Right cardiac atrium (tissue), 5 donors: Measurements from ENCODE around the gene SGF29. TPM values are rescaled to one million over a fixed set of nuclear protein-coding genes. Genes with fewer than 3 reads are reported as not detected.
A peak's percentile ranks its signal among the peaks of the same experiment; 100 is the strongest.
"Not testable (repeated sequence)": the region's sequence is repeated elsewhere in the genome, so short reads cannot be mapped to it uniquely, and the experiment has no call there.

Experiments
- ATAC-seq, 2 donors: fragments of 200-7000 bp; cut with Tn5 transposase; one replicate each; pipeline versions ENCODE4 v1.8.0 to v1.9.1; 2020; ENCODE audit warnings: moderate library complexity in 2 of 2, mild to moderate bottlenecking in 1 of 2
- DNase-seq, 3 donors: peaks; one replicate each; pipeline ENCODE4 v3.0.0-alpha.2; 2020
- H3K27ac ChIP-seq: one replicate; pipeline ENCODE4 v1.5.1; 2013; ENCODE audit warnings: mild to moderate bottlenecking, low read length, control low read depth, moderate library complexity
- H3K27me3 ChIP-seq: one replicate; pipeline ENCODE4 v1.6.1; 2013; ENCODE audit not compliant: control insufficient read depth, insufficient read depth
- H3K4me1 ChIP-seq: one replicate; pipeline ENCODE4 v1.6.1; 2013; ENCODE audit warnings: low read length; ENCODE audit not compliant: control insufficient read depth, insufficient read depth
- H3K4me3 ChIP-seq: one replicate; pipeline ENCODE4 v1.5.1; 2013; ENCODE audit warnings: low read length, control low read depth
- H3K9me3 ChIP-seq: one replicate; pipeline ENCODE4 v1.6.1; 2013; ENCODE audit warnings: low read length; ENCODE audit not compliant: control insufficient read depth
- WGBS: extraction: QIAGEN DNeasy Blood & Tissue Kit; methylation state at CpG from one replicate; pipeline ENCODE4 v1.1.7; 2013; 5-methylcytosine and 5-hydroxymethylcytosine counted together
- intact Hi-C, 4 donors: fragments of 100-400 bp; cut with DNase I; formaldehyde crosslinking; loops; one replicate each; pipeline versions ENCODE4 v1.11.0 to v1.14.0; 2022 to 2023
- polyA plus RNA-seq: library from polyadenylated mRNA; stranded (reverse); fragments of 200-250 nt; gene quantifications from one replicate; pipeline ENCODE4 v1.2.3, GENCODE V29; 2013
- total RNA-seq, 4 donors: library from RNA; stranded (reverse); fragmentation: NEBNext Ultra II Directional; extraction: Animal tissue kit (Norgen Biotek cat#: 25700); gene quantifications; one replicate each; pipeline ENCODE4 v1.2.1, GENCODE V29; 2021
- donor health status: healthy with polysubstance abuse.
- donor health status: DM: no; HTN: yes; CAD: no.
- donor health status: DM: no; HTN: no; CAD: no.
- donor health status: DM: no; HTN: yes; CAD: no; lungs with severe emphysema.
- donor health status: DM: yes; HTN: yes; CAD: no.

Gene SGF29
- total and polyA plus RNA-seq, 5 donors: 13.8 to 21.4 (median 18.2) TPM

DNA sequence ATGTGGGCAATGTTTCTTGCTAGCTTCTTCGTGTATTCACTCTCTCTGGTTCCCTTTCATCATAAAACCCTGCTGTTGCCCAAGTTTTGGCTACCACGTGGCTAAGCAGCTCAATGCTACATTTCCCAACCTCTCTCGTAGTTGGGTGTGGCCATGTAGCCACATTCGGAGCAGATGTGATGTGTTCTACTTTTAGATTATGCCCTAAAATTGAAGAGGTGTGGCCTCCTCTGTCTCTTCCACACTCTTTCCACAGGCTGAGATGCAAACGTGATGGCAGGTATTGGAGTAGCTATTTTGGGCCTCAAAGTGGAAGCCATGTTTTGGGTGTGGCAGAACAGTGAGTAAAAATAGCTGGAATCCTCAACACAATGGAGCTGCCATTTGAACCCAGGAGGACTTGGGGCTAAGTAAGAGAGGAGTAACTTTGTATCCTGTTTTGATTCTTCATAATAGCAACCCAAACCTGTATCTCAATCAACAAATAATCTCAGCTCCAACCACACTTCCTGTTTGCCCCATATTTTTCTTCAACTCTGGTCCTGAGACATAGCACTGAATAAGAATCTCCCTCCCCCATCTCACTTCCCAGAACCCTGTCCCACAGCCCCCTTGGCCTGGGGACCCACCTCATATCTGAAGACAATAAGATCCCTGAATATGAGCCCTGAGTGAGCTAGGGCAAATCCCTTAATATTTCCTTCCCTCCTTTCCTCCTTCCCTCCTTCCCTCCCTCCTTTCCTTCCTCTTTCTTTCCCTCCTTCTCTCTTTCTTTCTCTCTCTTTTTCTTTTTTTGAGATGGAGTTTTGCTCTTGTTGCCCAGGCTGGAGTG, 19.0 kb upstream of the SGF29 start:
- H3K27ac ChIP-seq: no peak overlapping the region
- peaks cover 22% of the 10 kb centered on the region for H3K4me1 ChIP-seq
- no peak for ATAC-seq
- WGBS: 67% methylated on average over 5 of the region's 5 CpGs
- H3K4me3 ChIP-seq: no peak overlapping the region
- DNase-seq: peak in 2 of 3 donors; percentile 56 to 62
- no peaks in the 10 kb centered on the region for H3K9me3 ChIP-seq
- intact Hi-C loops: no loop called here
- H3K27me3 ChIP-seq: no peaks in the 10 kb centered on the region

DNA sequence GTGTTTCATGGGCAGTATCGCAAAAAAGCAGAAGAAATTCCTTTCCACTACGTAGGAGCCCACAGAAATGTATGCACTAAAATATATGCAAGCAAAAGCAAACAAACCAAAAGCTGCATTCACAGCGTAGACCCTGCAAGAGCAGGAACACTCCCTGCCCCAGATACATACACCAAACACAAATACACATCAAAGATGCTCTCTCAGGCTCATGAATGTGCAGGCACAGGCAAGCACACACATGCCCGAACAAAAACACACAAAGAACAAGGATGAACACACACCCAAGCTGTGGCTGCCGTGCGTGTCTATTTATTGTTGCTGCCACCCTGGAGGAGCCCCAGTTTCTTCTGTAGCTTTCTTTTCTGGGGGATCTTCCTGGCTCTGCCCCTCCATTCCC, 16.6 kb upstream of the SGF29 start:
- H3K4me3 ChIP-seq: peak overlapping the region; percentile 53
- H3K9me3 ChIP-seq: no peaks in the 10 kb centered on the region
- DNase-seq: no peak
- intact Hi-C loops: no loop called here
- ATAC-seq: no peak
- no peak overlapping the region for H3K27ac ChIP-seq
- no peaks in the 10 kb centered on the region for H3K27me3 ChIP-seq
- peaks cover 18% of the 10 kb centered on the region for H3K4me1 ChIP-seq
- 83% methylated on average over 6 of the region's 6 CpGs for WGBS

DNA sequence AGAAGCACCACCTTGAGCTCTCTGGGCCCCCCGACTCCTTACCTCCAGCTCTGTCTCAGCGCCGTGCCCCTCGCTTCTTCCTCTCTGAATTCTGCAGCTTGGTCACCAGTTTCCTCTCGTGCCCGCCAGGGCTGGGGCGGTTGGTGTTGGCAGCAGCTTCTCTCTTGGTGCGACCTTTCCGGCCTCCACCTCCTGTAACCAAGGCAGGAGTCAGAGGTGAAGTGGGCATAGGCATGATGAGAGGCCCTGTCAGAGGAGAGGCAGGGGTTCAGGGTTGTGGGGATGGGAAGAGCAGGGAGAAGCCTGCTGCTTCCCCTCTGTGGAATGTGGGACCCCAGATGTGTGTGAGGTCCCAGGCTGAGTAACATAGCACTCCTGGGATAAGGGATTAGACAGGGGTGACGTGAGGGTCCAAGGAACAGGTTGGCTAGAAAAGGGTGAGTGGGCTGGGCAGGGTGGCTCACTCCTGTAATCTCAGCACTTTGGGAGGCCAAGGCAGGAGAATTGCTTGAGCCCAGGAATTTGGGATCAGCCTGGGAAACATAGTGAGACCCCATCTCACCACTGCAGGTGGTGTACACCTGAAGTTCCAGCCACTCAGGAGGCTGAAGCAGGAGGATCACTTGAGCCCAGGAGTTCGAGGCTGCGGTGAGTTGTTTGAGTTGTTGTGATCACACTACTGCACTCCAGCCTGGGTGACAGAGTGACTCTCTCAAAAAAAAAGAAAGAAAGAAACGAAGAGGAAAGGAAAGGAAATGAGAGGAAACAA, 15.6 kb upstream of the SGF29 start:
- Histone ChIP-seq H3K4me1 (peaks cover 14% of the 10 kb centered on the region), H3K4me3 (peak overlapping the region; percentile 53), H3K27me3 (no peaks in the 10 kb centered on the region), H3K9me3 (no peaks in the 10 kb centered on the region), H3K27ac (peak overlapping the region; percentile 96)
- 78% methylated on average over 13 of the region's 13 CpGs for WGBS
- DNase-seq: peak in 2 of 3 donors; percentile 66 to 68
- intact Hi-C loops: no loop called here
- ATAC-seq: peak in 1 of 2 donors; percentile 5

DNA sequence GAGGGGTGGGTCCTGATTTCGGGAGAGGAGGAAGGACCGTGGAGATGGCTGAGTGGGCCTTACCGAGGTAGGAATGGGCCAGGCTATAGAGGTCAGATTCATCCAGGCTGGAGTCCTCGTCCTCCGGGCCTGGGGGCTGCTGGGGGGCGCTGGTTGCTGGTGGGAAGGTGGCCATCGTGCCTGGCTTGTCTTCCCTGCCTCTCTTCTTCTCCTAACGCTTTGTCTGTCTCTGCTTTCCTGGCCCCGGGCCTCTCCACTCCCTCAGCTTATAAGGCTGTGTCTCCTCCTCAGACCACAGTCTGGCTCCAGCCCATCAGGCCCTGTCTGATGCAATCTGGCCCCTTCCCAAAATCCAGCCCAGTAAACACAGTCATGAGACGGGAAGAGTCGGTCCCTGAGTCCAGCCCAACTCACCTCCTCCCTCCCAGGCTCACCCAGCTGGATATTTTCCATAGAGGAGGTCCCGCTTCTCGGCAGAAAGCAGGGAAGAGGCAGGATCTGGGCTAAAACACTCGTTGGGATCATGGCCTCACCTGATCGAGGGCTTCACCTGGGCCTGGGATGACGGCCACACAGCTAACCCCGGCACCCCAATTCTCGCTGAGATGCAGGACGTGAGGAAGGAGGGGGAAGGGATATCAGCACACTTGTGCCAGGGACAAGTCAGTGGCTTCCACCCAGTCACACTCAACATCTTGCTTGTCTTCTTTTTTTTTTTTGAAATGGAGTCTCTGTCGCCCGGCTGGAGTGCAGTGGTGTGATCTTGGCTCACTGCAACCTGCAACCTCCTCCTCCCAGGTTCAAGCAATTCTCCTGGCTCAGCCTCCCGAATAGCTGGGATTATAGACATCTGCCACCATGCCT, 14.8 kb upstream of the SGF29 start, which contains the start of gene NUPR1:
Gene NUPR1 (minus strand): TSS at position 242 of the 864 bp plus-strand sequence. CDS start 67 bp downstream, at position 175.
- peak; percentile 98 to 99 for ATAC-seq
- no peaks in the 10 kb centered on the region for H3K9me3 ChIP-seq
- peak within 1 kb of the TSS; percentile 53 for H3K4me3 ChIP-seq
- peaks cover 14% of the 10 kb centered on the region for H3K4me1 ChIP-seq
- peak; percentile 95 to 97 (median 96) for DNase-seq
- peak within 1 kb of the TSS; percentile 96 for H3K27ac ChIP-seq
- intact Hi-C loops: no loop called here
- H3K27me3 ChIP-seq: no peaks in the 10 kb centered on the region
- 13% methylated on average over 22 of the region's 22 CpGs for WGBS

DNA sequence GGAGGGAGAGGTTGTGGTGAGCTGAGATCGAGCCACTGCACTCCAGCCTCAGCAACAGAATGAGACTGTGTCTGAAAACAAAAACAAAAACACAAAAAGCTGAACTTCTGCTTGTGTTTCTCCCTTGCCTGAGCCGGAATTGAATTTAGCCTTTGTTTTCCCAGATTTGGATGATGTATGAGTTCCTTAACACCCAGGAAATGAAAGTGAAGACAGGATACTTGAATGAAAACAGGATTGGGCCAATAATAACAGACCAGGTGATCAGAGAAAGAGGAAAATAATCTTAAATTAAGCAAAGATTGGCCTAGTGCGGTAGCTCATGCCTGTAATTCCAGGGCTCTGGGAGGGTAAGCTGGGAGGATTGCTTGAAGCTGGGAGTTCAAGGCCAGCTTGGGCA, 13.4 kb upstream of the SGF29 start:
- H3K27ac ChIP-seq: no peak overlapping the region
- intact Hi-C loops: loop anchor here in 1 of 4 donors (10.0 kb wide), 1 partner anchor 56 kb away; no protein-coding TSS in a partner anchor
- 81% methylated on average over 3 of the region's 3 CpGs for WGBS

DNA sequence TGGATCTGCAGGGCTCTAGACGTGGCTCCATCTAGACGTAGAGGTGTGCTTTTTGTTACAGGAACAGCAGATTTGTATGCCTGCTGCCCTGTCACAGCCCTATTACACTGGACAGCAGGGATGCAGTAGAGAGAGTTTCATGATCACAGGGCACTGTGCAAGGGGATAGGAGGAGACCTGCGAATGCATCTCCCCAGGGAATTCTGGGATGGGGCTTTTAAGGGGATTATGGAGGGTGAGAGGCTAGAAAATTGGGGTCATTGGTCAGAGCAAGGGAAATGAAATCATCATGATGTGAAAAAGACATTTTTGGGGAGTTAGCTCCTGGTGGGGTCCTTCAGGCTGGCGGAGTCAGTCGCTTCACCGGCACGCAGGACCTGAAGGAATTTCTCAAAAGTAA, 11.1 kb upstream of the SGF29 start:
- intact Hi-C loops: loop anchor here in 1 of 4 donors (10.0 kb wide), 1 partner anchor 58 kb away; no protein-coding TSS in a partner anchor
- Histone ChIP-seq H3K4me3 (no peak overlapping the region), H3K9me3 (no peaks in the 10 kb centered on the region), H3K4me1 (peaks cover 4% of the 10 kb centered on the region), H3K27ac (no peak overlapping the region), H3K27me3 (no peaks in the 10 kb centered on the region)
- ATAC-seq: no peak
- WGBS: 79% methylated on average over 7 of the region's 7 CpGs
- DNase-seq: no peak

More for the DNA sequence above, 13.4 kb upstream of the SGF29 start:
- H3K4me3 ChIP-seq: no peak overlapping the region
- H3K4me1 ChIP-seq: peaks cover 9% of the 10 kb centered on the region
- no peaks in the 10 kb centered on the region for H3K9me3 ChIP-seq
- DNase-seq (no peak), ATAC-seq (no peak)
- H3K27me3 ChIP-seq: no peaks in the 10 kb centered on the region

DNA sequence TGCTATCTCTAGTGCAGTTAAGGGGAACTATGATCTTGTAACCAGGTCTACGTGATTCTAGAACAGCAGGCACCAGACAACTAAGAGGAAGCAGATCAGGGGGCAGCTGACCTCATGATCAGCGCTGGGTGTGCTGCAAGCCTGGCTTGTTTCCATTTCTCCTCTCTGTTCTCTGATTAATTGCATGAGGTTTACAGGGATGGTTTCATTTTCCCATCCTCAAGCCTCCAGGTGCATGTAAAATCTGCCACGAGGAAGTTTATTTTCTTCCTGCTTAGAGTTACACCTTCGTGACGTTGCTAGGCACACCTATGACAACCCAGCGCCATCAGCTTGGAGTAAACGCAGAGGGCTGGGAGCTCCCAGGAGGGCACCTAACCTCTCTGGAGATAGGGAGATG, 10.6 kb upstream of the SGF29 start:
- 75% methylated on average over 7 of the region's 7 CpGs for WGBS
- no peak overlapping the region for H3K4me3 ChIP-seq
- ATAC-seq (no peak), DNase-seq (no peak)
- no peaks in the 10 kb centered on the region for H3K27me3 ChIP-seq
- peaks cover 1% of the 10 kb centered on the region for H3K4me1 ChIP-seq
- H3K9me3 ChIP-seq: no peaks in the 10 kb centered on the region
- no peak overlapping the region for H3K27ac ChIP-seq
- intact Hi-C loops: loop anchor here in 1 of 4 donors (10.0 kb wide), 1 partner anchor 58 kb away; no protein-coding TSS in a partner anchor

DNA sequence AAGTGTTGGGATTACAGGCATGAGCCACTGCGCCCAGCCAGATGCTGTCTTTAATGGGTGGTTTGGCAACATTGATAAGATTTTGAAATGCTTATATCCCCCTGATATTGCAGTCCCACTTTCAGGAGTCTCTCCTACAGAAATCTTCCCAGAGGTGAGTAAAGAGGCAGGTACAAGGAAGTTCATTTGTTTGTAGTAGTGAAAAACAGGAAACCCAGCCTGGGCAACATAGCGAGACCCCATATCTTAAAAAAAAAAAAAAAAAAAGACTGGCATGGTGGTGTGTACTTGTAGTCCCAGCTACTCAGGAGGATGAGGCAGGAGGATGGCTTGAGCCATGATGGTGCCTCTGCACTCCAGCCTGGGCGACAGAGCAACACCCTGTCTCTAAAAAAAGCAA, 8.7 kb upstream of the SGF29 start:
- H3K27ac ChIP-seq: no peak overlapping the region
- no peaks in the 10 kb centered on the region for H3K9me3 ChIP-seq
- H3K4me1 ChIP-seq: no peaks in the 10 kb centered on the region
- 87% methylated on average over 3 of the region's 3 CpGs for WGBS
- intact Hi-C loops: loop anchor here in 2 of 4 donors (5.0 to 10.0 kb wide), 2 partner anchors 53 to 60 kb away; partner anchors contain the start of genes APOBR (in 1 of the 2) and CLN3 (in 1 of the 2)
- ATAC-seq (no peak), DNase-seq (no peak)
- no peaks in the 10 kb centered on the region for H3K27me3 ChIP-seq
- no peak overlapping the region for H3K4me3 ChIP-seq

DNA sequence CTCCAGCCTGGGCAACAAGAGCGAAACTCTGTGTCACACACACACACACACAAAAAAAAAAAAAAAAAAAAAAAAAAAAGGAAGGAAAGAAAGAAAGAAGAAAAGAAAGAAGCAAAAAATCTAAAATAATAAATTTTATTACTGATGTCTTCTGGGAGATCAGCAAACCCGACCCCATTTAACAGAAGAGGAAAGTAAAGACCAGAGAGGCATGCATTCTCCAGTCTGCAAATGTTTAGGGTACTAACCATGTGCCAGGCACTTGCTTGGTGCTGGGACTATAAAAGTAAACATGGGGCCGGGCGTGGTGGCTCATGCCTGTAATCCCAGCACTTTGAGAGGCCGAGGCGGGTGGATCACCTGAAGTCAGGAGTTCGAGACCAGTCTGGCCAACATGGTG, 7.8 kb upstream of the SGF29 start:
- intact Hi-C loops: loop anchor here in 2 of 4 donors (5.0 to 10.0 kb wide), 2 partner anchors 54 to 61 kb away; partner anchors contain the start of genes APOBR (in 1 of the 2) and CLN3 (in 1 of the 2)
- not testable (repeated sequence) for ATAC-seq, H3K4me1 ChIP-seq, H3K27me3 ChIP-seq, H3K27ac ChIP-seq, H3K9me3 ChIP-seq, H3K4me3 ChIP-seq, DNase-seq
- 92% methylated on average over 7 of the region's 7 CpGs for WGBS

DNA sequence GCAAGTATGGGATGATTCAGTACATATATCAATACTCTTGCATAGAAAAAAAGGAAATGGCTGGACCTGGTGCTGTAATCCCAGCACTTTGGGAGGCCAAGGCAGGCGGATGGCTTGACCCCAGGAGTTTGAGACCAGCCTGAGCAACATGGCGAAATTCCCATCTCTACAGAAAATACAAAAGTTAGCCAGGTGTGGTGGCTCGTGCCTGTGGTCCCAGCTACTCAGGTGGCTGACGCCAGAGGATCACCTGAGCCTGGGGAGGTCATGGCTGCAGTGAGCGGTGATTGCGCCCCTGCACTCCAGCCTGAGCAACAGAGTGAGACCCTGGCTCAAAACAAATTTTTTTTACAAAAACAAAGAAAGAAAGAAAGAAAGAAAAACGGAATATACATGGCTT, 7.1 kb upstream of the SGF29 start:
- ATAC-seq (no peak), DNase-seq (no peak)
- intact Hi-C loops: loop anchor here in 2 of 4 donors (5.0 to 10.0 kb wide), 2 partner anchors 54 to 62 kb away; partner anchors contain the start of genes APOBR (in 1 of the 2) and CLN3 (in 1 of the 2)
- Histone ChIP-seq H3K27ac (no peak overlapping the region), H3K9me3 (no peaks in the 10 kb centered on the region), H3K4me1 (no peaks in the 10 kb centered on the region), H3K4me3 (no peak overlapping the region), H3K27me3 (no peaks in the 10 kb centered on the region)
- WGBS: 87% methylated on average over 7 of the region's 7 CpGs
